HepG2 (cell line): ENCODE data around the gene FAM32A. TPM values are rescaled to one million over a fixed set of nuclear protein-coding genes. Genes with fewer than 3 reads are reported as not detected.

Experiments used
- ATF2 ChIP-seq: sonication (generic); formaldehyde crosslinking; IDR thresholded peaks from 2 replicates; pipeline ENCODE4 v1.4.0; 2020; ENCODE audit warnings: missing genetic modification reagents
- BCL6 ChIP-seq: IDR thresholded peaks from 2 replicates; pipeline ENCODE4 v1.6.1; 2016; ENCODE audit warnings: missing genetic modification reagents, missing compliant biosample characterization
- BRCA1 ChIP-seq: sonication (generic); formaldehyde crosslinking; IDR thresholded peaks from 2 replicates; pipeline ENCODE4 v1.4.0; 2020; ENCODE audit warnings: missing genetic modification reagents
- CAMTA2 ChIP-seq: sonication (generic); formaldehyde crosslinking; IDR thresholded peaks from 2 replicates; pipeline ENCODE4 v1.4.0; 2020; ENCODE audit warnings: mild to moderate bottlenecking, missing genetic modification reagents, borderline replicate concordance
- DPF2 ChIP-seq: sonication (generic); formaldehyde crosslinking; IDR thresholded peaks from 2 replicates; pipeline ENCODE4 v1.4.0; 2020; ENCODE audit warnings: mild to moderate bottlenecking, low read depth, missing genetic modification reagents, borderline replicate concordance
- ISX ChIP-seq: sonication (generic); formaldehyde crosslinking; conservative IDR thresholded peaks from 2 replicates; pipeline ENCODE4 v1.5.0; 2020; ENCODE audit warnings: missing genetic modification reagents
- PAWR ChIP-seq: sonication (generic); formaldehyde crosslinking; IDR thresholded peaks from 2 replicates; pipeline ENCODE4 v1.4.0; 2020; ENCODE audit warnings: missing genetic modification reagents, mild to moderate bottlenecking, borderline replicate concordance
- SMARCC2 ChIP-seq: fragments of 450-650 bp; IDR thresholded peaks from 2 replicates; pipeline ENCODE4 v1.6.1; 2017; ENCODE audit warnings: antibody characterized with exemption, mild to moderate bottlenecking
- TERF1 ChIP-seq: sonication (generic); formaldehyde crosslinking; IDR thresholded peaks from 2 replicates; pipeline ENCODE4 v1.8.0; 2022; ENCODE audit warnings: mild to moderate bottlenecking, missing genetic modification reagents, moderate library complexity
- ZBTB2 ChIP-seq: sonication (generic); formaldehyde crosslinking; IDR thresholded peaks from 2 replicates; pipeline ENCODE4 v1.8.0; 2022; ENCODE audit warnings: low read depth, missing genetic modification reagents
- ZBTB37 ChIP-seq: sonication (generic); formaldehyde crosslinking; IDR thresholded peaks from 2 replicates; pipeline ENCODE4 v1.4.0; 2020; ENCODE audit warnings: mild to moderate bottlenecking, missing genetic modification reagents
- ZBTB4 ChIP-seq: sonication (generic); formaldehyde crosslinking; IDR thresholded peaks from 2 replicates; pipeline ENCODE4 v1.4.0; 2020; ENCODE audit warnings: missing genetic modification reagents, mild to moderate bottlenecking, borderline replicate concordance
- ZFP1 ChIP-seq: IDR thresholded peaks from 2 replicates; pipeline ENCODE4 v1.6.1; 2016
- ZFP37 ChIP-seq: sonication (generic); formaldehyde crosslinking; IDR thresholded peaks from 2 replicates; pipeline ENCODE4 v1.4.0; 2020; ENCODE audit warnings: missing genetic modification reagents, borderline replicate concordance
- ZKSCAN1 ChIP-seq: fragments of 150-350 bp; IDR thresholded peaks from 2 replicates; pipeline ENCODE4 v1.6.1; 2014; ENCODE audit warnings: low read length
- ZNF335 ChIP-seq: sonication (generic); formaldehyde crosslinking; IDR thresholded peaks from 2 replicates; pipeline ENCODE4 v1.4.0; 2020; ENCODE audit warnings: missing genetic modification reagents
- ZNF460 ChIP-seq: sonication (generic); formaldehyde crosslinking; IDR thresholded peaks from 2 replicates; pipeline ENCODE4 v1.5.1; 2020; ENCODE audit warnings: missing genetic modification reagents, mild to moderate bottlenecking, borderline replicate concordance
- ZNF674 ChIP-seq: sonication (generic); formaldehyde crosslinking; IDR thresholded peaks from 2 replicates; pipeline ENCODE4 v1.5.0; 2020; ENCODE audit warnings: low read depth, mild to moderate bottlenecking, missing genetic modification reagents
- ZNF724P ChIP-seq: sonication (generic); formaldehyde crosslinking; IDR thresholded peaks from 2 replicates; pipeline ENCODE4 v1.8.0; 2022; ENCODE audit warnings: missing genetic modification reagents, borderline replicate concordance
- ZNF746 ChIP-seq: sonication (generic); formaldehyde crosslinking; IDR thresholded peaks from 2 replicates; pipeline ENCODE4 v1.8.0; 2022; ENCODE audit warnings: mild to moderate bottlenecking, missing genetic modification reagents
- ZNF879 ChIP-seq: sonication (generic); formaldehyde crosslinking; IDR thresholded peaks from 2 replicates; pipeline ENCODE4 v1.8.1; 2023; ENCODE audit warnings: missing genetic modification reagents
- polyA plus RNA-seq, 8 experiments: library from polyadenylated mRNA; depleted of rRNA in 3 of 8; stranded (reverse) in 7 of 8; unstranded in 1 of 8; fragments of >200 nt; fragmentation: Illumina TruSeq in 4 of 8; extraction: Trizol in 4 of 8; gene quantifications; 2 replicates each; pipeline versions ENCODE4 v1.2.1 to v1.2.3, GENCODE V29; 2011 to 2016; ENCODE audit warnings: low read depth in 4 of 8, missing spikeins in 1 of 8, mixed read lengths in 1 of 8; ENCODE audit not compliant: insufficient read depth in 1 of 8
- total RNA-seq, 5 experiments: library from RNA; depleted of rRNA; stranded (reverse); fragments of >200 nt; fragmentation: Illumina TruSeq; extraction: Trizol; gene quantifications; 2 replicates each; pipeline ENCODE4 v1.2.3, GENCODE V29; 2016; ENCODE audit warnings: low read depth in 1 of 5

FAM32A gene
- total and polyA plus RNA-seq, 2 of the 13 experiments (the other 11 are each of a cell fraction or from before 2014, with no cell fraction given): 85.8 to 86.2 TPM

- TF ChIP-seq ZBTB4 (no peak), BRCA1 (no peak), ZNF746 (CRISPR knock-in tag) (no peak), PAWR (CRISPR knock-in tag) (no peak), ZNF460 (CRISPR knock-in tag) (no peak), ZBTB37 (CRISPR knock-in tag) (no peak), TERF1 (CRISPR knock-in tag) (no peak), ZNF879 (no peak), ZNF335 (no peak), ZBTB2 (CRISPR knock-in tag) (no peak), ZNF674 (CRISPR knock-in tag) (no peak), ZFP1 (CRISPR knock-in tag) (no peak), ZFP37 (no peak), ATF2 (no peak), DPF2 (no peak), ZNF724P (CRISPR knock-in tag) (no peak), CAMTA2 (CRISPR knock-in tag) (0 out of 2 replicates have a peak, but pooled peaks have one; percentile 45), ZKSCAN1 (no peak), ISX (CRISPR knock-in tag) (no peak), BCL6 (CRISPR knock-in tag) (no peak), SMARCC2 (no peak)
These were observed 516 bp upstream of the FAM32A start (continued) for GRCh38 chr19:16184665-16185122.
